NCI-H510A treated with DMSO at 0.1 percent for 48 hours (cell line): ENCODE measurements around the gene PCSK6.

ENCODE experiments used
- DNase-seq: peaks from one replicate; lab custom pipeline; 2025; lab: John Stamatoyannopoulos, UW

The PCSK6 gene

GRCh38 chr15:101489599-101490407, at the start of gene PCSK6:
TSS of gene PCSK6 (minus strand) at chr15:101489707. CDS start at chr15:101489670, 37 bp downstream.
- no peak for DNase-seq

GRCh38 chr15:101538996-101539395, 49.5 kb upstream of the PCSK6 start:
- DNase-seq: no peak

- DNase-seq: no peak
These were observed 48.7 kb upstream of the PCSK6 start for GRCh38 chr15:101538177-101538576.

GRCh38 chr15:101537483-101538080, 48.1 kb upstream of the PCSK6 start:
- no peak for DNase-seq

GRCh38 chr15:101536875-101537405, 47.4 kb upstream of the PCSK6 start:
- DNase-seq: no peak

GRCh38 chr15:101536166-101536874, 46.8 kb upstream of the PCSK6 start:
- no peak for DNase-seq

GRCh38 chr15:101535170-101535902, 45.8 kb upstream of the PCSK6 start:
- no peak for DNase-seq

GRCh38 chr15:101534376-101534970, 45.0 kb upstream of the PCSK6 start:
- DNase-seq: no peak

GRCh38 chr15:101533371-101534140, 44.0 kb upstream of the PCSK6 start:
- no peak for DNase-seq

- DNase-seq: no peak
These were observed 43.4 kb upstream of the PCSK6 start for GRCh38 chr15:101532865-101533264.

- no peak for DNase-seq
These were observed 41.7 kb upstream of the PCSK6 start for GRCh38 chr15:101531170-101531569.

GRCh38 chr15:101530224-101530958, 40.9 kb upstream of the PCSK6 start:
- no peak for DNase-seq

- no peak for DNase-seq
These were observed 39.4 kb upstream of the PCSK6 start for GRCh38 chr15:101528917-101529299.

- DNase-seq: no peak
These were observed 38.8 kb upstream of the PCSK6 start for GRCh38 chr15:101528108-101528916.

GRCh38 chr15:101526890-101527289, 37.4 kb upstream of the PCSK6 start:
- no peak for DNase-seq

- no peak for DNase-seq
These were observed 36.9 kb upstream of the PCSK6 start for GRCh38 chr15:101526442-101526841.

GRCh38 chr15:101526021-101526420, 36.5 kb upstream of the PCSK6 start:
- no peak for DNase-seq

- no peak for DNase-seq
These were observed 35.7 kb upstream of the PCSK6 start for GRCh38 chr15:101525087-101525669.

GRCh38 chr15:101523560-101523940, 34.0 kb upstream of the PCSK6 start:
- DNase-seq: no peak
